Measurements from ENCODE around the gene GMFB. TPM values are rescaled to one million over a fixed set of nuclear protein-coding genes. Genes with fewer than 3 reads are reported as not detected.
"Not testable (repeated sequence)": the region's sequence is repeated elsewhere in the genome, so short reads cannot be mapped to it uniquely, and the experiment has no call there.

Gene GMFB
- total and polyA plus RNA-seq, 4 experiments from 2014 or later, result 19.1 to 36.4 (median 25.6) TPM

DNA sequence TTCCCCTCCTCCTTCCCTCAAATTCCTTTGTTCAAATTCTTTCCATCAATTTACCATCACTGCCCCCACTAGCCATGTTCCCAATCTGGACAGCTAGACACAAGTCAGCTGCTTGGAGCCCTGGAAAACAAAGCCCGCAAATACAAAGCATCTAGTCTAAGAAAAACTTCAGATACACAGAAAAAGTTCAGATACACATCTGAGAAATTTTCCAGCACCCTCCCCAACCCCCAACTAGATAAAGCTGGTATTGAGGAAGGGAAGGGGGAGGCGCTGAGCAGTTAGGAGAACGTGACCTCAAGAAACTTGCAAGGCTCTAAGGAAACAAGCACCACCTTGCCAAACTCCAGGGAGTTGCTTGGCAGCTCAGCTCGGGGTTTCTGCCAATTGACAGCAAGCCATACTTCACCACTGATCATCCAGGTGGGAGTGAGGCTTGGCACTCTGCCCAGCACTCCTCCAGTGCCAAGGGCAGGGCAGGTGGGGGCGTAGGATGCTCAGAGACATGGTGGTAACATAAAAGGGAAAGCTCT lies 42.6 kb downstream of the GMFB start:
- H3K36me3 ChIP-seq (ENCODE audit: insufficient read depth, low read length), result no peaks in the 10 kb centered on the region
- ChIA-PET CTCF (ENCODE audit: partially characterized antibody) (interaction anchor here (1.1 to 2.1 kb wide), 2 partner anchors 64 to 328 kb away, joined by 3 to 5 read pairs; partner anchors contain the start of gene CGRRF1), POLR2A (ENCODE audit: partially characterized antibody) (no interaction called here)
- DNase-seq, result no peak
- Mint-ChIP-seq H3K27ac (no peak overlapping the region), H3K9me3 (peaks cover 0 to 1% (median 0%) of the 10 kb centered on the region in 8 donors), H3K27me3 (peaks cover 5 to 7% of the 10 kb centered on the region in 2 donors), H3K36me3 (peaks cover 0 to 1% of the 10 kb centered on the region in 2 donors), H3K4me1 (peaks cover 9 to 11% (median 9%) of the 10 kb centered on the region in 4 donors), H3K4me3 (no peak overlapping the region)
- intact Hi-C loops (cut with micrococcal nuclease), result no loop called here
- H3K27ac ChIP-seq (ENCODE audit: low read depth, low read length), result no peak overlapping the region
- no peak overlapping the region for H3K4me3 ChIP-seq (ENCODE audit: low read length in 2 of 2)
- H3K4me1 ChIP-seq (ENCODE audit: insufficient read depth, low read length), result peaks cover 8% of the 10 kb centered on the region
- H3K27me3 ChIP-seq (ENCODE audit: insufficient read depth, low read length), result no peaks in the 10 kb centered on the region
- H3K9me3 ChIP-seq (ENCODE audit: control insufficient read depth in 1 of 2, low read length in 2 of 2), result no peaks in the 10 kb centered on the region

DNA sequence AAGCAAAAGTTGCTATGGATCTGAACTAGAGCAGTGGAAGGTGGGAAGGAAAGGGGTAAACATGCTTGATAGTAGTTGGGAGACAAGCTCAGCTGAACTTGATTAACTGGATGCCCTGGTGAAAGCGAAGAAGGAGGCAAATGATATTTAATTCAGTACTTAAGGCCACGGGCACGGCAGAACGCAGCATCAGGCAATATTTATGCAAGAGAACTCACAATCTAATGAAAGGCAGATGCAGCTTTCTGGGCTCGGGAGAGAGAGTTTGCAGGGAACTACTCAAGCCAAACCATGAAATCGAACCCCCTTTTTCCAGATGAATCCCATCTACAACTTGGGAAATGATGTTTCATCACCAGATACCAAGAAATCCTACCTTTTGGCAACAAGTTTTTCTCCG lies 44.1 kb downstream of the GMFB start:
- Mint-ChIP-seq H3K36me3 (peaks cover 0 to 5% of the 10 kb centered on the region in 2 donors), H3K4me3 (no peak overlapping the region), H3K27ac (no peak overlapping the region), H3K4me1 (peaks cover 16 to 23% (median 18%) of the 10 kb centered on the region in 4 donors), H3K9me3 (peaks cover 0 to 1% (median 0%) of the 10 kb centered on the region in 8 donors), H3K27me3 (peaks cover 5 to 7% of the 10 kb centered on the region in 2 donors)
- Histone ChIP-seq H3K4me3 (ENCODE audit: low read length in 2 of 2) (no peak overlapping the region), H3K4me1 (ENCODE audit: insufficient read depth, low read length) (peaks cover 17% of the 10 kb centered on the region), H3K27me3 (ENCODE audit: insufficient read depth, low read length) (no peaks in the 10 kb centered on the region), H3K36me3 (ENCODE audit: insufficient read depth, low read length) (no peaks in the 10 kb centered on the region), H3K27ac (ENCODE audit: low read depth, low read length) (no peak overlapping the region), H3K9me3 (ENCODE audit: control insufficient read depth in 1 of 2, low read length in 2 of 2) (no peaks in the 10 kb centered on the region)
- ChIA-PET POLR2A (ENCODE audit: partially characterized antibody) (no interaction called here), CTCF (ENCODE audit: partially characterized antibody) (interaction anchor here (1.3 to 2.1 kb wide), 2 partner anchors 39 to 65 kb away, joined by 3 to 5 read pairs; partner anchors contain the start of gene CGRRF1)
- no peak for DNase-seq
- intact Hi-C loops (cut with micrococcal nuclease), result loop anchor here (5.0 kb wide), 3 partner anchors 183 to 492 kb away; partner anchors contain the start of gene GCH1

DNA sequence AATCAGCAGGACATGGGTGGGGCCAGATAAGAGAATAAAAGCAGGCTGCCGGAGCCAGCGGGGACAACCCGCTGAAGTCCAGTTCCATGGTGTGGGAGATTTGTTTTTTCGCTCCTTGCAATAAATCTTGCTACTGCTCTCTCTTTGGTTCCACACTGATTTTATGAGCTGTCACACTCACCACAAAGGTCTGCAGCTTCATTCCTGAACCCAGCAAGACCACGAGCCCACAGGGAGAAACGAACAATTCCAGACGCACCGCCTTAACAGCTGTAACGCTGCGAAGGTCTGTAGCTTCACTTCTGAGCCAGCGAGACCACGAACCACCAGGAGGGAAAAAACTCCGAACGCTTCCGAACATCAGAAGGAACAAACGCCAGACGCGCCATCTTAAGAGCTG lies 44.8 kb downstream of the GMFB start:
- Histone ChIP-seq H3K4me1 (ENCODE audit: insufficient read depth, low read length) (peaks cover 23% of the 10 kb centered on the region), H3K4me3 (ENCODE audit: low read length in 2 of 2) (no peak overlapping the region), H3K27me3 (ENCODE audit: insufficient read depth, low read length) (no peaks in the 10 kb centered on the region), H3K27ac (ENCODE audit: low read depth, low read length) (no peak overlapping the region), H3K9me3 (ENCODE audit: control insufficient read depth in 1 of 2, low read length in 2 of 2) (no peaks in the 10 kb centered on the region), H3K36me3 (ENCODE audit: insufficient read depth, low read length) (no peaks in the 10 kb centered on the region)
- POLR2A ChIA-PET (ENCODE audit: partially characterized antibody), result interaction anchor here (1.4 to 2.1 kb wide), 2 partner anchors 45 to 47 kb away, joined by 5 to 6 read pairs; partner anchors contain the start of genes CDKN3 and GMFB
- Mint-ChIP-seq H3K9me3 (peaks cover 0 to 1% (median 0%) of the 10 kb centered on the region in 8 donors), H3K4me1 (peaks cover 18 to 29% (median 24%) of the 10 kb centered on the region in 4 donors), H3K27ac (peak overlapping the region in 1 of 7 donors; percentile 6), H3K27me3 (peaks cover 3 to 7% of the 10 kb centered on the region in 2 donors), H3K4me3 (no peak overlapping the region), H3K36me3 (peaks cover 0 to 5% of the 10 kb centered on the region in 2 donors)
- intact Hi-C loops (cut with micrococcal nuclease), result loop anchor here (5.0 kb wide), 3 partner anchors 183 to 492 kb away; partner anchors contain the start of gene GCH1
- no peak for DNase-seq
- CTCF ChIA-PET (ENCODE audit: partially characterized antibody), result interaction anchor here (0.6 to 3.0 kb wide), 4 partner anchors 40 to 66 kb away, joined by 3 to 22 read pairs (median 4); partner anchors contain the start of genes CDKN3 and CGRRF1

DNA sequence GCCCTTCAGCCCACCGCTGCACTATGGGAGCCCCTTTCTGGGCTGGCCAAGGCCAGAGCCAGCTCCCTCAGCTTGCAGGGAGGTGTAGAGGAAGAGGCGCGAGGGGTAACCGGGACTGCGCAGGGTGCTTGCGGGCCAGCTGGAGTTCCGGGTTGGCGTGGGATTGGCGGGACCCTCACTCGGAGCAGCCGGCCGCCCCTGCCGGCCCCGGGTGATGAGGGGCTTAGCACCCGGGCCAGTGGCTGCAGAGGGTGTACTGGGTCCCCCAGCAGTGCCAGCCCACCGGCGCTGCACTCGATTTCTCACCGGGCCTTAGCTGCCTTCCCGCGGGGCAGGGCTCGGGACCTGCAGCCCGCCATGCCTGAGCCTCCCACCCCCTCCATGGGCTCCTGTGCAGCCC lies 45.8 kb downstream of the GMFB start:
- intact Hi-C loops (cut with micrococcal nuclease), result loop anchor here (5.0 kb wide), 3 partner anchors 184 to 491 kb away; partner anchors contain the start of gene GCH1
- H3K27ac Mint-ChIP-seq; DNase-seq; H3K9me3 ChIP-seq (ENCODE audit: control insufficient read depth in 1 of 2, low read length in 2 of 2); H3K9me3 Mint-ChIP-seq; H3K27me3 ChIP-seq (ENCODE audit: insufficient read depth, low read length); H3K27me3 Mint-ChIP-seq; H3K36me3 ChIP-seq (ENCODE audit: insufficient read depth, low read length); H3K4me3 Mint-ChIP-seq; H3K27ac ChIP-seq (ENCODE audit: low read depth, low read length); H3K4me3 ChIP-seq (ENCODE audit: low read length in 2 of 2); H3K36me3 Mint-ChIP-seq: not testable (repeated sequence)
- peaks cover 32% of the 10 kb centered on the region for H3K4me1 ChIP-seq (ENCODE audit: insufficient read depth, low read length)
- CTCF ChIA-PET (ENCODE audit: partially characterized antibody), result interaction anchor here (0.8 to 3.0 kb wide), 2 partner anchors 47 to 331 kb away, joined by 4 to 22 read pairs; partner anchors contain the start of gene CDKN3
- peaks cover 21 to 38% (median 28%) of the 10 kb centered on the region in 4 donors for H3K4me1 Mint-ChIP-seq
- POLR2A ChIA-PET (ENCODE audit: partially characterized antibody), result interaction anchor here (1.4 to 3.0 kb wide), 3 partner anchors 46 to 66 kb away, joined by 5 to 13 read pairs (median 6); partner anchors contain the start of genes CDKN3, CGRRF1 and GMFB

DNA sequence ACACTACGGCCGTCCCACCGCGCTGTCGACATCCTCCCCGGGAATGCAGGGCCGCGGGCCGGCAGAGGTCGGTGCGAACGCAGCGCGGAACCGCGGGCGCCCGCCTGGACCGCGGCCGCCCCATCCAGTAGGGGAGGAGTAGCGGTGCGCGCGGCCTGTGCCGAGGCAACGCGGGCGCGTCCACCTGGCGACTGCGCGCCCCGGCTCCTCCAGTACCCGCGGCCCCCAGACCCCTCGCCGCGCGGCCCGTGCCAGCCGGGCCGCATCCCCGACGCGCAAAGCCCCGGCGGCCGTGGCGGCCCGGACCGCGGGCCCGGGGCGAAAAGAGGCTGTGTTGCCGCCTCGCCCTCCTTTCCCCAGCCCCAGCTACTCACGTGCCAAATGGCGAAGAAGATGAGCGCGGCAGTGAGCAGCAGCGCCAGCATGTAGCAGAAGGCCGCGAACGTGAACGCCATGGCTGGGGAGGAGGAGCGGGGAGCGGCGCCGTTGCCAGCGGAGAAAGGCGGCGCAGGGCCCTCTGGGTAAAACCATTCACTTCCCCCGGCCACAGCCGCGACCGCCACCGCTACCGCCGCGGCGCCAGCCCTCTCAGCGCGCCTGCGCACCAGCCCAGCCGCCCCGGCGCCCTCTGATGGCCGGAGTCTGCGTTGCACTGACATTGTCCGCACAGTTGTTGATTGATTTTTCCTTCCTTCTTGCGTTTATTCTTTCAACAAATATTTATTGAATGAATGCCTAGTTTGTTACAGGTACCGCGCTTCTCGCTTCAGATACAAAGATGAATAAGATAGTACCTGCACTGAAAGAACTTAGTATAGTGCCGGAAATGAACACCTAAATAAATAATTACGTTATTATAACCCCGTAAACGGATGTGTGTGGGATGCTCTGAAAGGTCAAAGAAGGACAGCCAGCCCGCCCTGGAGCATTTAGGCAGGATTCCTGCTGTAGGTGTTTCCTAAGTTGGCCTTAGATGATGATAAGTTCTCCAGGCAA lies 47.6 kb downstream of the GMFB start, which contains the start of gene CNIH1:
CNIH1 (minus strand) TSS at position 502 of the 996 bp plus-strand sequence; CDS start at position 455, 47 bp downstream.
- Histone ChIP-seq H3K36me3 (ENCODE audit: insufficient read depth, low read length) (no peaks in the 10 kb centered on the region), H3K27ac (ENCODE audit: low read depth, low read length) (peak within 1 kb of the TSS; percentile 55), H3K4me1 (ENCODE audit: insufficient read depth, low read length) (peaks cover 49% of the 10 kb centered on the region), H3K9me3 (ENCODE audit: control insufficient read depth in 1 of 2, low read length in 2 of 2) (no peaks in the 10 kb centered on the region), H3K4me3 (ENCODE audit: low read length in 2 of 2) (peak within 1 kb of the TSS; percentile 45 to 61), H3K27me3 (ENCODE audit: insufficient read depth, low read length) (no peaks in the 10 kb centered on the region)
- Mint-ChIP-seq H3K27me3 (peaks cover 1 to 2% of the 10 kb centered on the region in 2 donors), H3K4me3 (peak within 1 kb of the TSS; percentile 83 to 95 (median 92)), H3K4me1 (peaks cover 29 to 55% (median 36%) of the 10 kb centered on the region in 4 donors), H3K36me3 (peaks cover 0 to 8% of the 10 kb centered on the region in 2 donors), H3K9me3 (peaks cover 0 to 1% (median 0%) of the 10 kb centered on the region in 8 donors), H3K27ac (peak within 1 kb of the TSS; percentile 88 to 98 (median 94))
- DNase-seq, result peak; percentile 88 to 96 (median 93)
- POLR2A ChIA-PET (ENCODE audit: partially characterized antibody), result interaction anchor here (0.7 to 3.0 kb wide), 4 partner anchors 43 to 68 kb away, joined by 4 to 13 read pairs (median 6); partner anchors contain the start of genes CDKN3, CGRRF1 and GMFB
- intact Hi-C loops (cut with micrococcal nuclease), result loop anchor here (1.0 to 5.0 kb wide), 9 partner anchors 45 to 489 kb away; partner anchors contain the start of genes CGRRF1 and GCH1
- CTCF ChIA-PET (ENCODE audit: partially characterized antibody), result interaction anchor here (0.6 to 3.0 kb wide), 7 partner anchors 9 to 726 kb away, joined by 3 to 22 read pairs (median 4); partner anchors contain the start of genes CDKN3 and GMFB

DNA sequence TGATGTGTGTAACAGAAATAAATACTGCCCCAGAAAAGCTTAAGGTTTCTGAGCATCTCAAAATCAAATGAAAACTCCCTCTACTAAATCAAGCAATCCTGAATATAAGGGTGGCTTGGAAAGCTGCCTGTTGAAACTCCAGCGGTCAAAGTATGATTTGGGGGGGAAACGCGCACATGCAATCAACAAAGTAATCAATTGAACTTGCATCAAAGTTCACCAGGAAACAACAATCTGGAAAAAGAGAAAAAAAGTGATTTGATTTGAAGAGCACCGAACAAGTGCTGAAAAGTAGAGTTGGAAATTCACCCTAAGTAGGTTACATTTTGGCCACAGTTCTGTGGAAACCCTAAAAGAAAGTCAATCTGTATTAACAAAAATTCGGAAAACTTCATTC lies 48.3 kb downstream of the GMFB start:
- no peak for DNase-seq
- ChIA-PET POLR2A (ENCODE audit: partially characterized antibody) (interaction anchor here (1.2 to 3.0 kb wide), 3 partner anchors 42 to 69 kb away, joined by 4 to 13 read pairs (median 7); partner anchors contain the start of genes CGRRF1 and GMFB), CTCF (ENCODE audit: partially characterized antibody) (interaction anchor here (2.2 kb wide), 1 partner anchor 44 kb away, joined by 7 read pairs; the partner anchor contains the start of gene CDKN3)
- Histone ChIP-seq H3K36me3 (ENCODE audit: insufficient read depth, low read length) (no peaks in the 10 kb centered on the region), H3K27me3 (ENCODE audit: insufficient read depth, low read length) (no peaks in the 10 kb centered on the region), H3K4me1 (ENCODE audit: insufficient read depth, low read length) (peaks cover 56% of the 10 kb centered on the region), H3K27ac (ENCODE audit: low read depth, low read length) (peak overlapping the region; percentile 55), H3K9me3 (ENCODE audit: control insufficient read depth in 1 of 2, low read length in 2 of 2) (no peaks in the 10 kb centered on the region), H3K4me3 (ENCODE audit: low read length in 2 of 2) (peak overlapping the region; percentile 45 to 61)
- H3K27me3 Mint-ChIP-seq, result no peaks in the 10 kb centered on the region
- H3K4me1 Mint-ChIP-seq, result peaks cover 35 to 62% (median 42%) of the 10 kb centered on the region in 4 donors
- intact Hi-C loops (cut with micrococcal nuclease), result loop anchor here (2.0 to 5.0 kb wide), 4 partner anchors 187 to 488 kb away; partner anchors contain the start of gene GCH1
- peaks cover 0 to 13% of the 10 kb centered on the region in 2 donors for H3K36me3 Mint-ChIP-seq
- H3K4me3 Mint-ChIP-seq, result peak overlapping the region; percentile 83 to 93 (median 91)
- H3K27ac Mint-ChIP-seq, result peak overlapping the region; percentile 63 to 93 (median 88)
- H3K9me3 Mint-ChIP-seq, result peaks cover 0 to 1% (median 0%) of the 10 kb centered on the region in 8 donors

Measured in CD4-positive, alpha-beta memory T cell (primary cell).